Stimulated activated naive CD8-positive, alpha-beta T cell treated with anti-CD3 and anti-CD28 coated beads, Interleukin-15, Interleukin-2, amounts not matched to agents 100 ng/mL and 50 ng/mL, for 24 hours (primary cell): ENCODE data around the gene PSMD3.

Source experiments
- H3K27ac Mint-ChIP-seq: one replicate; pipeline ENCODE4 v1.8.0; 2021; ENCODE audit warnings: mild to moderate bottlenecking, mixed read lengths
- H3K27me3 Mint-ChIP-seq: one replicate; pipeline ENCODE4 v1.8.0; 2021; ENCODE audit warnings: mixed read lengths
- H3K36me3 Mint-ChIP-seq: one replicate; pipeline ENCODE4 v1.8.0; 2021; ENCODE audit warnings: low read depth, mixed read lengths
- H3K4me1 Mint-ChIP-seq: one replicate; pipeline ENCODE4 v1.8.0; 2021; ENCODE audit warnings: low read depth, mixed read lengths
- H3K4me3 Mint-ChIP-seq: one replicate; pipeline ENCODE4 v1.8.0; 2021; ENCODE audit warnings: mild to moderate bottlenecking, mixed read lengths
- H3K9me3 Mint-ChIP-seq: one replicate; pipeline ENCODE4 v1.8.0; 2021; ENCODE audit warnings: mixed read lengths

Gene PSMD3

DNA sequence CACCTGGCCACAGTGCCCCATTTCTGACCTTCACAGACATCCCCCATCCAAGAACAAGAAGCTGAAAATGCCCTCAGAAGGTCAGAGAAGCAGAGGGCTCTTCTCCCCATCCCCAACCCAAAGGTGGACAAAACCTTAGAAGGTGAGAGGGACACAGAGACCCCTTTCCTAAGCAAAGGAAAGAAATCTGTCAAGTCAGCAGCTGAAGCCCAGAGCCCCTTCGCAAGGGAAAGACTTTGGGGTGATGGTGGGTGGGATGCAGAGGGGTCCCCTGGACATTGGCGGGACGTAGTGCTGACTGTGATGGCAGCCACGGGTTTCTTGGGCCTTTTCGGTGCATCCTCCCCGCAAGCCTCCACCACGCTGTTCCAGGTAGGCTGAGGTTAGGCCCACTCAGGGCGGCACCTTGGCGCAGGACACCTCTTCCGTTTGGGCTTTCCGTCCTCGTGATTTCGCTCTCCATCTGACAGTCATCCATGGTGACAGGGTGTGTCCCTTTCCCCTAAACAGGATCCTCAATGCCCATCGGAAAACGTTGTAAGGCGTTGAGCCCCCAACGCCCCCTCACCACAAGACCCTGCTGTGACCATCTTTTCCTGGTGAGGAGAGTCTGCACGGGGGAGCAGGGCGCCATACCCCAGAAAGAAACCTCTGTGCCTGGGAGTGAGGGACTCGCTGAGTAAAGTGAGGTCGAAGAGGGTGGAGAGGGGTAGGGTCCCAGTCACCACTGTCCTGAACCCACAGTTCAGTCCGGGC is 28.5 kb upstream of the PSMD3 start:
- H3K9me3 Mint-ChIP-seq, result no peaks in the 10 kb centered on the region
- peaks cover 19% of the 10 kb centered on the region for H3K4me1 Mint-ChIP-seq
- no peaks in the 10 kb centered on the region for H3K36me3 Mint-ChIP-seq
- no peak overlapping the region for H3K27ac Mint-ChIP-seq
- no peaks in the 10 kb centered on the region for H3K27me3 Mint-ChIP-seq
- H3K4me3 Mint-ChIP-seq, result peak overlapping the region; percentile 31

DNA sequence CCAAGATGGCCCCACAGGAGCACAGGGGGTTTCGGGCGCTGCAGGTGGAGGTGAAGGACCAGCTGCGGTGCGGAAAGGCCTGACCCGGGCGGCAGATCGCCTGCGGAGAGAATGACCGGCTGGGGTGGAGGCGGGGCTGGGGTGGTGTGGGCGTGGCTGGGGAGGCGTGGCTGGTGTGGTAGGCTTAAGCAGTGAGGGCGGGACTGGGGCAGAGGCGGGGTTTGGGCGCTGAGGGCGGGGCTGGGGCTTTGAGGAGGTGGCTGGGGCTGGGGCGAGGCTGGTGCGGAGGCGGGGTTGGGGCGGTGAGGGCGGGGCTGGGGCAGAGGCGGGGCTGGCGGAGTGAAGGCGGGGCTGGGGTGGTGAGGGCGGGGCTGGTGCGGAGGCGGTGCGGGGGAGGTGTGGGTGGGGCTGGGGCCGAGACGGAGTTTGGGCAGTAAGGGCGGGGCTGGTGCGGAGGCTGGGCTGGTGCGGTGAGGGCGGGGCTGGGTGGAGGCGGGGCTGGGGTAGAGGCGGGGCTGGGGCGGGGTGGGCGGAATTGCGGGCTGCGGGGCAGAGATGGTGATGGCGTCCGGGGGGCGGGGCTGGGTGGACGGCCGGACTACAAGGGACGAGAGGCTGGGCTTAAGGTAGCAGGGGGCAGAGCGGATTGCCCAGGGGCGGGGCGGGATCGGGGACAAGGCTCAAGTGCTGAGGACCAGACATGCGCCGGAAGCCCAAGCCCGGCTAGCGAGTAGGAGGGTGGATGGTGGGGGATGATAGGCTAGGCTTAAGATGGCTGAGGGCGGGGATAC is 27.7 kb upstream of the PSMD3 start:
- Mint-ChIP-seq H3K4me1 (peaks cover 17% of the 10 kb centered on the region), H3K4me3 (peak overlapping the region; percentile 75), H3K27ac (no peak overlapping the region), H3K27me3 (no peaks in the 10 kb centered on the region), H3K9me3 (no peaks in the 10 kb centered on the region), H3K36me3 (no peaks in the 10 kb centered on the region)

DNA sequence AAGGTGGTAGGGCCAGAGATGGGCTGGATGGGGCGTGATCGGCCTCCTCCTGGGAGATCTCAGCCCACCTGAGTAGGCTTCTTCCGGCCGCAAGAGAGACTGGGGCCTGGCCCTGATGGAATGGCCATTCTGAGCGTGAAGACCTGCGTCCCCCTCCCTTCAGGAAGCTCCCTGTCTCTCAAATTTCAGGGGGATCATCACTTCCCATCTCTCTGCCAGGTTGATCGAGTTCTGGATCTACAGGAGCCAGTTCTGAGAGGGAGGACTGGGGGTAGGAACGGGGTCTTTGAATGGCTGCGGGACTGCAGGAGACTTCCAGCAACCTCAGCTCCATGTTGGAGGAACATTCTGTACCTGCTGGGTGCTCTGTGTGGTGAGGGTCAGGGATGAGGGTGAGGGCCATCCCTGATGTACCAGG is 27.1 kb upstream of the PSMD3 start:
- peaks cover 14% of the 10 kb centered on the region for H3K4me1 Mint-ChIP-seq
- H3K27ac Mint-ChIP-seq, result no peak overlapping the region
- H3K9me3 Mint-ChIP-seq, result no peaks in the 10 kb centered on the region
- no peaks in the 10 kb centered on the region for H3K27me3 Mint-ChIP-seq
- H3K36me3 Mint-ChIP-seq, result no peaks in the 10 kb centered on the region
- peak overlapping the region; percentile 75 for H3K4me3 Mint-ChIP-seq

DNA sequence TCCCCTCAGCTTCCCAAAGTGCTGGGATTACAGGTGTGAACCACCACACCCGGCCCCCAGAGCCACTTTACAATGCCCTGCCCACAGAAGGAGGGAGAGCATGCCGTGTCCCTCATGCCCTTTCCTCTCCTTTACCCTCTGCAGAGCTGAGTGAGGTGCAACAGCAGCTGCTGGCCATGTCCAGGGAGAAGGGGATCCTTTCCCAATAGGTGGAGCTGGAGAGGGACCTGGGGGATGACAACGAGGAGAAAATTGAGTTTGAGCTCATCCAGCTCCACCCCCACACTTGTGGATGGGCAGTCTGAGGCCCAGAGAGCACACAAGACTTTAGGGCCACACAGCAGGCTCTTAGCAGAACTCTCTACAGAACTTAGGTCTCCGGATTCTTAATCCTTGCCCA is 25.7 kb upstream of the PSMD3 start:
- Mint-ChIP-seq H3K27ac (no peak overlapping the region), H3K36me3 (no peaks in the 10 kb centered on the region), H3K27me3 (no peaks in the 10 kb centered on the region), H3K4me1 (peaks cover 12% of the 10 kb centered on the region), H3K9me3 (no peaks in the 10 kb centered on the region), H3K4me3 (no peak overlapping the region)

DNA sequence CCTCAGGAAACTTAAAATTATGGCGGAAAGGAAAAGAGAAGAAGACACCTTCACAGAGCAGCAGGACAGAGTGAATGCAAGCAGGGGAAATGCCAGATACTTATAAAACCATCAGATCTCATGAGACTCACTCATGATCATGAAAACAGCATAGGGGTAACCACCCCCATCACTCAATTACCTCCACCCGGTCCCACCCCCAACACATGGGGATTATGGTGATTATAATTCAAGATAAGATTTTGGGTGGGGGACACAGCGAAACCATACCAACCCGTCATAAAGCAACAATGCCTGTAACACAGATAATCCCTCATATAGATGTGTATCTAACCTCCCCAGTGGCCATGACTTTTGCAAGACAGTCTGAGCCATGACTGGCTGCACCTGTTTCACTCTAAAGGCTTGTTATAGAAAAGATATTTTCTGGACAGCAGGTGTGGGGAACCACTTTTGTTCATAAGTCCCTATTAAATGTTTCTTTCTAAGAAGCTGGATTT is 24.8 kb upstream of the PSMD3 start:
- H3K27ac Mint-ChIP-seq, result no peak overlapping the region
- H3K36me3 Mint-ChIP-seq, result no peaks in the 10 kb centered on the region
- H3K27me3 Mint-ChIP-seq, result no peaks in the 10 kb centered on the region
- H3K4me1 Mint-ChIP-seq, result peaks cover 12% of the 10 kb centered on the region
- H3K4me3 Mint-ChIP-seq, result no peak overlapping the region
- no peaks in the 10 kb centered on the region for H3K9me3 Mint-ChIP-seq

DNA sequence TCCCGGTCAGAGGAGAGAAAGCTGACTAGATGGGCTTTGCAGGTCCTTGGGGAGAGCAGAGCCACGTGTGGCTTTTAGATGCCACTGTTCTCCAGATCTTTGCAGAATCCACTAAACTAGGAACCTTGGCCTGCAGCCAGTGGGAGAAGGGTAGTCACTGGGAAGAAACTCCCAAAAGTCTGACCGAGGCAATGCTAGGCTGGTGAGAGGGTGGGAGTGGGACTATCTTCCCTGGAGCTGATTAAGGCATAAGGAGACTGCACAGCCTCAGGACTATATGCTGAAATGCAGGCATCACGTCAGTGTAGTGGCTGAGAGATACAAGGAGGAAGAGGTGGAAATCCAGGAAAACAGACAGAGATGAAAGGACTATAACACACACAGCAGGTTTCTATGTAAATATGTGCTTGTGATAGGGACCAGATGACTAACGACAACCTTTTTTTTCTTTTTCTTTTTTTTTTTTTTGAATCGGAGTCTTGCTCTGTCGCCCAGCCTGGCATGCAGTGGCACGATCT is 20.0 kb upstream of the PSMD3 start:
- H3K4me1 Mint-ChIP-seq, result peaks cover 23% of the 10 kb centered on the region
- H3K9me3 Mint-ChIP-seq, result no peaks in the 10 kb centered on the region
- no peak overlapping the region for H3K4me3 Mint-ChIP-seq
- H3K27me3 Mint-ChIP-seq, result no peaks in the 10 kb centered on the region
- H3K27ac Mint-ChIP-seq, result peak overlapping the region; percentile 1
- H3K36me3 Mint-ChIP-seq, result no peaks in the 10 kb centered on the region

DNA sequence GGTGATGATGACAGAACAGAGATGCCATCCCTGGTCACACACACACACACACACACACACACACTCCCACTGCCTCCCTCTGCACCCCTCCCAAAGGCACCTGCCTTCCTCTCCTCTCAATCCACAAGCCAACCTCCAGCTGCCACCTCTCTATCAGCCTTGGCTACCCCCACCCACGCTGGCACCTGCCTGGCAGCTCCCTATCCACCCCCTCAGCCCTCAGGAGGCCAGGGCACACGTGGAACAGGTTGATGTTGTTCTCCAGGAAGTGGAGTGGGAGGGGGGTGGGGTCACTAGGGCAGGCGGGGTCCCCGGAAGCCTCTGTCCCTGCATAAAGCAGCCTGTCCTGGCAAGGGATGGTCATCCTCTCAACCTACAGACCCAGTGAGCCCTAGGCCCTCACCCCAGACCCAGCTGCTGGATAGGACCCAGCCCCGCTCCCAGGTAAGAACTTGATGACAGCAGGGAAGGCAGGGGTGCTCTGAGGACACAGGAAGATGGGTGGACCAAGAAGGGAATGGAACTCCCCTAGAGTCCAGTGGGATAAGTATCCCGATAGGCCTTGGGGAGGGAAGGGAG is 17.9 kb upstream of the PSMD3 start, which contains the start of gene GSDMA:
Gene GSDMA, plus strand, starts transcription at position 363 of the 579 bp plus-strand sequence. CDS start 2,684 bp downstream, outside the sequence.
- peaks cover 23% of the 10 kb centered on the region for H3K4me1 Mint-ChIP-seq
- H3K36me3 Mint-ChIP-seq, result no peaks in the 10 kb centered on the region
- no peaks in the 10 kb centered on the region for H3K9me3 Mint-ChIP-seq
- H3K4me3 Mint-ChIP-seq, result no peak within 1 kb of the TSS
- H3K27ac Mint-ChIP-seq, result peak within 1 kb of the TSS; percentile 62
- H3K27me3 Mint-ChIP-seq, result no peaks in the 10 kb centered on the region

DNA sequence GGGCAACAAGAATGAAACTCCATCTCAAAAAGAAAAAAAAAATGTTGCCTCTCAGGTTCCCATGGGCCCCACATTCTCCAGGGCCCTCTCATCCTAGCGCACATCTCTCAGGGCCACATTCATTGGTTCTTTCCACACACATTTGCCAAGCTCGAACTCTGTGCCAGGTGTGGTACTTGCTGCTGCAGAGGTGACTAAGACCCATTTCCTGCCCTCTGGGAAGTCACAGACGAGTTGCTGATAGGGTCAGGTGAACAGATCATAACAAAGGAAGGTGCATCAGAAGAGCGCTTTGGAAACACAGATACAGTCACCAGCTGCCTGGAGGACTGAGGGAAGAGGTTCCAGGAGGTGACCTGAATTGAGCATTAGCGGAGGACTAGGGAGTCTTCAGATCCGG is 16.8 kb upstream of the PSMD3 start:
- Mint-ChIP-seq H3K36me3 (no peaks in the 10 kb centered on the region), H3K4me3 (no peak overlapping the region), H3K9me3 (no peaks in the 10 kb centered on the region), H3K27ac (no peak overlapping the region), H3K4me1 (peaks cover 22% of the 10 kb centered on the region), H3K27me3 (no peaks in the 10 kb centered on the region)

DNA sequence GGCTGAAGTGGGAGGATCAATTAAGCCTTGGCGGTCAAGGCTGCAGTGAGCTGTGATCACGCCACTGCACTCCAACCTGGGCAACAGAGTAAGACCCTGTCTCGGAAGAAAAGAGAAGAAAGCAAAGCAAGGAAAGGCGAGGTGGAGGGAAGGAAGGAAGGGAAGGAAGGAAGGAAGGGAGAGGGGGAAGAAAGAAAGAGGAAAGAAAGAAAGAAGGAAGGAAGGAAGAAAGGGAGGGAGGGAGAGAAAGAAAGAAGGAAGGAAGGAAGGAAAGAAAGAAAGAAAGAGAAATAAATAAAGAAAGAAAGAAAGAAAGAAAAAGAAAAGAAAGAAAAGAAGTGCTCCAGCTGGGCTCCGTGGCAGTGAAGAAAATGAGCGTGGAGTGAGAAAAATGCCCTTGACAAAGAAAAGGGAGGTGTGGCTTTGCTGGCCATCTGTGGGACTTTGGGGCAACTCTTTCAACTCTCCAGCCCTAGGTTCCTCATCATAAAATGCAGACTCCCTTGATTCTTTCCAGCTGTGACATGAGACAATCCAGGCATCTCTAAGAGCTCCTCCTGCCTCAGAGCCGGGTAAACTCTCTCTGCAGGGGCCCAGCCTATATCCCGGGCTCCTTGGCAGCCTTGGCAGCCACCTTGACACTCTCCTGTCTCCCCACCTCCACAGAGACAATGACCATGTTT is 15.4 kb upstream of the PSMD3 start:
- H3K36me3 Mint-ChIP-seq, result no peaks in the 10 kb centered on the region
- H3K4me3 Mint-ChIP-seq, result no peak overlapping the region
- H3K27me3 Mint-ChIP-seq, result peaks cover 4% of the 10 kb centered on the region
- H3K9me3 Mint-ChIP-seq, result no peaks in the 10 kb centered on the region
- no peak overlapping the region for H3K27ac Mint-ChIP-seq
- peaks cover 17% of the 10 kb centered on the region for H3K4me1 Mint-ChIP-seq

DNA sequence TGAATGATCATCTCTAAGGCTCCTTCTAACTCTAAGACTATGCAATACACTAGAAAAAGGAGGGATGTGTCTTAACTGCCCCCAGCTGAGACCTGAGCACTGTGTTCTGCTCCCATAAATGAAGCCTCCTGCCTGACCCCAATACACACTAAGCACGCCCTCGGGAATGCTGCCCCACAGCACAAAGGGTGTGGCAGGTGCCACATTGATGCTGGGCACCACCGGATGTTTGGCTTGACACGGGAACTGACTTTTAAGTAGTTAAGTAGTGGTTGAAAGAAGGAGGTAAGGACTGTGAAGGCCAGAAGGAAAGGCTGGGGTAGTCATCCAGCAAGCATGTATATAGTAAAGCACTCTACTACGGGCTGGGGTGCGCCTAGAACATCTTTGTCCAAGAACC is 13.8 kb upstream of the PSMD3 start:
- peaks cover 17% of the 10 kb centered on the region for H3K4me1 Mint-ChIP-seq
- H3K27me3 Mint-ChIP-seq, result peaks cover 8% of the 10 kb centered on the region
- H3K4me3 Mint-ChIP-seq, result no peak overlapping the region
- H3K36me3 Mint-ChIP-seq, result no peaks in the 10 kb centered on the region
- no peaks in the 10 kb centered on the region for H3K9me3 Mint-ChIP-seq
- no peak overlapping the region for H3K27ac Mint-ChIP-seq

DNA sequence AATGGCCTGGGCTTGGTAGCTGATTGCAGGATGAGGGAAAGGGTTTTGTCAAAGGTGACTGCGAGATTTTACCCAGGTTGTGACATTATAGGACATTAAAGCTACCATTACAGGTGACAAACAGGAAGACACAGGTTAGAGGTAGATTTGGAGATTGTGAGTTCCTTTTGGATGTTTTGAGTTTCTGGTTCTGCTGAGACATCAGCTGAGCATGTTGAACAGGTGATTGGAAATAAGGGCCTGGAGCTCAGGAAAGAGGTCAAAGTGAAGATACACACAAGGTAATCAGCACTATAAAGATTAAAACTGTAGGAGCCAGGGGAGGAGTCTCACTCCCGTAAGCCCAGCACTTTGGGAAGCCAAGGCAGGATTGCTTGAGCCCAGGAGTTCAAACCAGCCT is 11.8 kb upstream of the PSMD3 start:
- Mint-ChIP-seq H3K27me3 (peaks cover 14% of the 10 kb centered on the region), H3K27ac (no peak overlapping the region), H3K9me3 (no peaks in the 10 kb centered on the region), H3K4me1 (peaks cover 4% of the 10 kb centered on the region), H3K4me3 (no peak overlapping the region), H3K36me3 (no peaks in the 10 kb centered on the region)

DNA sequence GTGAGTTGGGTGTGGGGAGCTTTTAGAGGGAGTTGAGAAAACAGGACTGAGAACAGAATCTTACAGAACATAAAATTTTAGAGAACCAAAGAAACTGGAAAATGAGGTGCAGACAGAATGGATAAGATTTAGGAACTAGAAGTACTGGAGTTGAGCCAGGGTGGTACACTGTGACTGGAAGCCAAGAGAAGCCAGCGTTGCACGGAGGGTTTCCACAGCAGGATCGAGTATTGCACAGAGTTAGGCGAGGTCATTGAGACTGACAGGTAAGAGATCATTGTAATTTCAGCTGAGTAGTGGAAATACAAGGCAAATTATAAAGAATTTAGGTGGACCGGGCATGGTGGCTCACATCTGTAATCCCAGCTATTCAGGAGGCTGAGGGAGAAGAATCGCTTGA is 11.2 kb upstream of the PSMD3 start:
- H3K4me3 Mint-ChIP-seq, result no peak overlapping the region

DNA sequence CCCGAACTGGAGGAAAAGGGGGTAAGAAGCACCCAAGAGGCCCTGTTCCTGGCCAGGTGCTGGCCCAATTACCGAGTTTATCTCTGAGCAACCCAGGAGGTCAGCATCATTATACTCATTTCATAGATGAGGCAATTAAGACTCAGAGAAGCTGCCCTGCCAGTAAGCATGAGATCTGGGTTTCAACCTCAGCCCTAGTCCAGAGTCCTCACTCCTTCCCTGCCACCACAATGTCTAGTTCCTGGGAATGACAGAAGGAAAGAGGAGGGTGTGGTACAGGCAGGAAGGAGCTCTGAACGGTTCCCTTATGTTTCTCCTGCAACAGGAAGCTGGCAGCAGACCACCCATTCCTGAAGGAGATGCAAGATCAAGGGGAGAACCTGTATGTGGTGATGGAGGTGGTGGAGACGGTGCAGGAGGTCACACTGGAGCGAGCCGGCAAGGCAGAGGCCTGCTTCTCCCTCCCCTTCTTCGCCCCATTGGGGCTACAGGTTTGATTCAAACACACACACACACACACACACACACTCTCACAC is 10.4 kb upstream of the PSMD3 start:
- Mint-ChIP-seq H3K4me1 (no peaks in the 10 kb centered on the region), H3K27ac (no peak overlapping the region), H3K9me3 (no peaks in the 10 kb centered on the region), H3K36me3 (no peaks in the 10 kb centered on the region), H3K4me3 (no peak overlapping the region), H3K27me3 (peaks cover 14% of the 10 kb centered on the region)

More for the DNA sequence above, 11.2 kb upstream of the PSMD3 start:
- Mint-ChIP-seq H3K27me3 (peaks cover 14% of the 10 kb centered on the region), H3K9me3 (no peaks in the 10 kb centered on the region), H3K27ac (no peak overlapping the region), H3K4me1 (no peaks in the 10 kb centered on the region), H3K36me3 (no peaks in the 10 kb centered on the region)

DNA sequence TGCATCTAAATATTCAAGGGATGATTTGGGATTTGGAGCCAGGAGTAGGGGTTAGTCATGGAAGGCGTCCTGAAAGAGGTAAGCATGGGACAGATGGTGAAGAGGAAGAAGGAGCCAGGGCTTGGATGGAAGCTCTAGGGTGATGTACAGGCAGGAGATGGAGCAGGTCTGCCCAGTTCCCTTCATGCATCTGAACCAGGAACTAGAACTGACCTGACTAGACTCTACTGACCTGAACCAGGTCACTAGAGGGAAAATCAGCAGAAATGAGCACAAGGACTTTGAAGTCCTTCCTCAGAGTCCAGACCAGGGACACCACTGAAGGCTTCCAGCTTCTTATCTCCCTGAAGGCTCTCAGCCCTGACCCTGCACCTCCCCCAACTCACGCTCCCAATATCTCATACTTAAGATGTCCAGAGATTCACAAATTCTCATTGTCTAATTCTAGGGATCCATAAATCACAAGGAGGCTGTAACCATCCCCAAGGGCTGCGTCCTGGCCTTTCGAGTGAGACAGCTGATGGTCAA is 9.5 kb upstream of the PSMD3 start:
- no peak overlapping the region for H3K4me3 Mint-ChIP-seq
- H3K9me3 Mint-ChIP-seq, result no peaks in the 10 kb centered on the region
- no peaks in the 10 kb centered on the region for H3K36me3 Mint-ChIP-seq
- H3K27ac Mint-ChIP-seq, result no peak overlapping the region
- no peaks in the 10 kb centered on the region for H3K4me1 Mint-ChIP-seq
- peaks cover 18% of the 10 kb centered on the region for H3K27me3 Mint-ChIP-seq
